Measurements from ENCODE around the gene ANAPC7.

DNA sequence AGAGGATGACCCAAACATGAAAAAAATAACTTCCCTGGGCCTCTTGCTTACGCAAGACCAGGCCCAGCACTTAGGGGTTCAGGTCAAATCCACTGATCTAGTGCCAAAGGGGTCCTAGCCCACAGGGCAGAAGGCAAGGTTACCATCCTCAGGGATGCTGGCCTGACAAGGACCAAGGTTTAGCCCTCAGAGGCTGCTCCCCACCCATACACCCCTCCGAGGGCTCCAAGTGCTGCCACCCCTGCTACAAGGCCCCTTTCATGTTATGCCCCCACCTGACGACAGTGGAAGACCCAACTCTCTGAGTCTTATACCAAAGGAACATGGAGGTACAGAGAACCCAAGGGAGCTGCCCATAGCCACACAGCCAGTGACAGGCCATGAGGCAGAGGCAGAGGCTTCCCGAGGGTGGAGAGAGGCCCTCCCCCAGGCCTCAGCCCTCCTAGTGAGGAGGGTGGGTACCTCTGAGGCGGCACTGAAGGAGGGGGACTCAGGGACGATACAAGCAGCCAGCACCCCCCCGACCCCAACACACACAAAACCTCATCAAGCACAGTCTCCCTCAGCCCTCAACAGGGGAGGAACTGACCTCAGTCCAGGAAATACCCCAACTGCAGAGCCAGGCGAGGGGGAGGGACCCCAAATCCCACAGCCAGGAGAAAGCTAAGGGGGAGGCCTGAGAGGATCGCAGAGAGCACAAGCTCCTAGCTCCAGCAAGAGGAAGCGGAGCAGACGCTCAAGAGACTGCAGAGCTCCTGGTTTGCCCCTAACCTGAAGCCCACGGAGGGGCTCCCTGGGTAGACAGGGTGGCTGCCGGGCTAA is 37.0 kb downstream of the ANAPC7 start:
- TF ChIP-seq TAF1 (IDR thresholded peaks at IDR 0.05; ENCODE audit: low read depth) (no peak), TEAD4 (IDR thresholded peaks at IDR 0.05) (no peak), TCF12 (IDR thresholded peaks at IDR 0.05; ENCODE audit: low read depth) (no peak), CEBPB (IDR thresholded peaks at IDR 0.05) (no peak)
- TF ChIP-seq, protein P1, sequence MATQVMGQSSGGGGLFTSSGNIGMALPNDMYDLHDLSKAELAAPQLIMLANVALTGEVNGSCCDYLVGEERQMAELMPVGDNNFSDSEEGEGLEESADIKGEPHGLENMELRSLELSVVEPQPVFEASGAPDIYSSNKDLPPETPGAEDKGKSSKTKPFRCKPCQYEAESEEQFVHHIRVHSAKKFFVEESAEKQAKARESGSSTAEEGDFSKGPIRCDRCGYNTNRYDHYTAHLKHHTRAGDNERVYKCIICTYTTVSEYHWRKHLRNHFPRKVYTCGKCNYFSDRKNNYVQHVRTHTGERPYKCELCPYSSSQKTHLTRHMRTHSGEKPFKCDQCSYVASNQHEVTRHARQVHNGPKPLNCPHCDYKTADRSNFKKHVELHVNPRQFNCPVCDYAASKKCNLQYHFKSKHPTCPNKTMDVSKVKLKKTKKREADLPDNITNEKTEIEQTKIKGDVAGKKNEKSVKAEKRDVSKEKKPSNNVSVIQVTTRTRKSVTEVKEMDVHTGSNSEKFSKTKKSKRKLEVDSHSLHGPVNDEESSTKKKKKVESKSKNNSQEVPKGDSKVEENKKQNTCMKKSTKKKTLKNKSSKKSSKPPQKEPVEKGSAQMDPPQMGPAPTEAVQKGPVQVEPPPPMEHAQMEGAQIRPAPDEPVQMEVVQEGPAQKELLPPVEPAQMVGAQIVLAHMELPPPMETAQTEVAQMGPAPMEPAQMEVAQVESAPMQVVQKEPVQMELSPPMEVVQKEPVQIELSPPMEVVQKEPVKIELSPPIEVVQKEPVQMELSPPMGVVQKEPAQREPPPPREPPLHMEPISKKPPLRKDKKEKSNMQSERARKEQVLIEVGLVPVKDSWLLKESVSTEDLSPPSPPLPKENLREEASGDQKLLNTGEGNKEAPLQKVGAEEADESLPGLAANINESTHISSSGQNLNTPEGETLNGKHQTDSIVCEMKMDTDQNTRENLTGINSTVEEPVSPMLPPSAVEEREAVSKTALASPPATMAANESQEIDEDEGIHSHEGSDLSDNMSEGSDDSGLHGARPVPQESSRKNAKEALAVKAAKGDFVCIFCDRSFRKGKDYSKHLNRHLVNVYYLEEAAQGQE (IDR thresholded peaks at IDR 0.05; ENCODE audit: low read depth), result no peak
- TF ChIP-seq, protein P2, sequence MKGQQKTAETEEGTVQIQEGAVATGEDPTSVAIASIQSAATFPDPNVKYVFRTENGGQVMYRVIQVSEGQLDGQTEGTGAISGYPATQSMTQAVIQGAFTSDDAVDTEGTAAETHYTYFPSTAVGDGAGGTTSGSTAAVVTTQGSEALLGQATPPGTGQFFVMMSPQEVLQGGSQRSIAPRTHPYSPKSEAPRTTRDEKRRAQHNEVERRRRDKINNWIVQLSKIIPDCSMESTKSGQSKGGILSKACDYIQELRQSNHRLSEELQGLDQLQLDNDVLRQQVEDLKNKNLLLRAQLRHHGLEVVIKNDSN (IDR thresholded peaks at IDR 0.05), result no peak
